D721Med (cell line): Measurements from ENCODE around the gene MARK3.

Source experiments
- DNase-seq: peaks from one replicate; pipeline ENCODE4 v3.0.0; 2011; ENCODE audit warnings: low spot score; ENCODE audit not compliant: insufficient read length
- FAIRE-seq: peaks from 2 replicates; lab custom pipeline; 2011; peaks lifted over from hg19 to GRCh38; lab: Jason Lieb, UNC
- CTCF ChIP-seq: IDR thresholded peaks from 2 replicates; pipeline ENCODE4 v1.5.1; 2012; ENCODE audit warnings: mild to moderate bottlenecking, control low read depth; ENCODE audit not compliant: insufficient read depth; ENCODE audit errors: missing control alignments

Gene MARK3

GRCh38 chr14:103395244-103395643, 10.0 kb downstream of the MARK3 start:
- DNase-seq, result no peak
- no peak for TF ChIP-seq CTCF
- no peak for FAIRE-seq

GRCh38 chr14:103396463-103396862, 11.2 kb downstream of the MARK3 start:
- FAIRE-seq (no peak), DNase-seq (no peak)
- no peak for TF ChIP-seq CTCF

GRCh38 chr14:103398427-103399195, 13.4 kb downstream of the MARK3 start:
- DNase-seq (no peak), FAIRE-seq (no peak)
- no peak for TF ChIP-seq CTCF

- TF ChIP-seq CTCF, result no peak
- no peak for DNase-seq
- FAIRE-seq, result no peak
These were observed 15.3 kb downstream of the MARK3 start for GRCh38 chr14:103400537-103400936.

- no peak for TF ChIP-seq CTCF
- no peak for FAIRE-seq
- DNase-seq, result no peak
These were observed 16.3 kb downstream of the MARK3 start for GRCh38 chr14:103401223-103402214.

GRCh38 chr14:103402695-103403094, 17.5 kb downstream of the MARK3 start:
- FAIRE-seq (no peak), DNase-seq (no peak)
- no peak for TF ChIP-seq CTCF
